ENCODE results near the gene TTC13.
A peak's percentile ranks its signal among the peaks of the same experiment; 100 is the strongest.

The TTC13 gene

DNA sequence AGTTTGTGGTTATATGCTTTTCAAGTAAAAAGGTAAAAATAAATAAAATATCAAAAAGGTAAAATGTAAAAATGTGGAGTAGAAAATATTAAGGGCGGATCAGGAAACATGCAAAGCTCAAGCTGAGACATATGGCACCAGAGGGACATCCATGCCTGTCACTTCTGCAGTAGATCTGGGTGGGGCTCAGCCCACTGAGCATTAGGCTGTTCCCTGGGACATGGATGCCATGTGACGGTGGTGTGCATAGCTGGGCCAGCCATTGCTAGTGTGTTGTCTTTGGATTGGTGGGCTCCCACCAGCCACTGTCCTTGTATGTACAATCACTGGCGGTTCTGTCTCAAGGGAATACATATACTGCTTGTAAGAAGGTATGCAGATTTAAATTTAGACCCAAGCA, 3.0 kb downstream of the TTC13 start:
- H3K4me3 ChIP-seq (ENCODE audit: low read depth, low read length) = no peak overlapping the region
- DNase-seq = no peak
- TF ChIP-seq, protein P1, sequence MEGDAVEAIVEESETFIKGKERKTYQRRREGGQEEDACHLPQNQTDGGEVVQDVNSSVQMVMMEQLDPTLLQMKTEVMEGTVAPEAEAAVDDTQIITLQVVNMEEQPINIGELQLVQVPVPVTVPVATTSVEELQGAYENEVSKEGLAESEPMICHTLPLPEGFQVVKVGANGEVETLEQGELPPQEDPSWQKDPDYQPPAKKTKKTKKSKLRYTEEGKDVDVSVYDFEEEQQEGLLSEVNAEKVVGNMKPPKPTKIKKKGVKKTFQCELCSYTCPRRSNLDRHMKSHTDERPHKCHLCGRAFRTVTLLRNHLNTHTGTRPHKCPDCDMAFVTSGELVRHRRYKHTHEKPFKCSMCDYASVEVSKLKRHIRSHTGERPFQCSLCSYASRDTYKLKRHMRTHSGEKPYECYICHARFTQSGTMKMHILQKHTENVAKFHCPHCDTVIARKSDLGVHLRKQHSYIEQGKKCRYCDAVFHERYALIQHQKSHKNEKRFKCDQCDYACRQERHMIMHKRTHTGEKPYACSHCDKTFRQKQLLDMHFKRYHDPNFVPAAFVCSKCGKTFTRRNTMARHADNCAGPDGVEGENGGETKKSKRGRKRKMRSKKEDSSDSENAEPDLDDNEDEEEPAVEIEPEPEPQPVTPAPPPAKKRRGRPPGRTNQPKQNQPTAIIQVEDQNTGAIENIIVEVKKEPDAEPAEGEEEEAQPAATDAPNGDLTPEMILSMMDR (IDR thresholded peaks at IDR 0.05; ENCODE audit: low read depth, low read length, missing control alignments) = no peak
- H3K27ac ChIP-seq = no peak overlapping the region
- in situ Hi-C loops (cut with HindIII; ENCODE audit: low pct_ligation_motif_present, low sequenced_read_pairs) = no loop called here
- H3K27me3 ChIP-seq (replicated peaks) = no peaks in the 10 kb centered on the region
- H3K36me3 ChIP-seq (replicated peaks) = no peaks in the 10 kb centered on the region

DNA sequence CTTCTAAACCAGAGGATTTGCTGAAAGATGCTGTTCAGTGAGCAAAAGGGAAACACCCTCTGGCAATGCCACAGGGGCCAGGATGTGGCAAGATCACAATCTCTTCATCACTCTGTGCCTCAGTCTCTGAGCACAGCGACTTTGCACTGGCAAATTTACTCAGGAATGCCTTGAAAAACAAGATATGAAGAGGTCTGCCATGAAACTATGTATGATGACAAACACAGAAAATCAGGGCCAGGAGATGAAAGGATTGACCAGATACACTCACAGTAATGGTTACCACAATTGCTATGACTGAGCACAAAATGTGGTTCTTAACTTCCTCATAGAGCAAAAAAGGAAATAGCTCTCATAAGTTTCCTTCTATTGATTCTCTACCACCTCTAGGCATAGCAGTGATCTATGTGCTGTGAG, 5.8 kb downstream of the TTC13 start:
- TF ChIP-seq, protein P1 (IDR thresholded peaks at IDR 0.05; ENCODE audit: low read depth, low read length, missing control alignments) = no peak
- in situ Hi-C loops (cut with HindIII; ENCODE audit: low pct_ligation_motif_present, low sequenced_read_pairs) = no loop called here
- Histone ChIP-seq H3K27ac (no peak overlapping the region), H3K27me3 (replicated peaks) (no peaks in the 10 kb centered on the region), H3K36me3 (replicated peaks) (no peaks in the 10 kb centered on the region), H3K4me3 (ENCODE audit: low read depth, low read length) (no peak overlapping the region)
- peak; percentile 5 for DNase-seq

DNA sequence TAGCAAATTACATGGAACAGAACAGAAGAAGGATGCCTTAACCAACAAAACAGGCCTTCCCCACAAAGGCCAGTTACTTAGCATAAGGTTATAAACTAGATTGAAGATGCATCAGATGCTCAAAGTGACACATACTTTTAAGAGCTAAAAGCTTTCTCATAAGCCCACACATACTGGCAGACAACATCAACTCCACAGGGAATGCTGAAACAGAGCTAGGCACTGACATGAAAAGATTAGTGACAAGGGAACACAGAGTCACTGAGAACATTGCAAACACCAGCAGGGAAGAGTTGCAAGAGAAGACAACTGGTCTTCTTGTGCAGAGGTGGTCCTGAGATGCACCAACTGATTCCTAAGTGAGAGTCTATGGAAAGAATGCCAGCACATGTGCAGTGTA, 6.9 kb downstream of the TTC13 start:
- H3K36me3 ChIP-seq (replicated peaks) = no peaks in the 10 kb centered on the region
- in situ Hi-C loops (cut with HindIII; ENCODE audit: low pct_ligation_motif_present, low sequenced_read_pairs) = no loop called here
- TF ChIP-seq, protein P1 (IDR thresholded peaks at IDR 0.05; ENCODE audit: low read depth, low read length, missing control alignments) = no peak
- no peak overlapping the region for H3K27ac ChIP-seq
- no peak overlapping the region for H3K4me3 ChIP-seq (ENCODE audit: low read depth, low read length)
- DNase-seq = no peak
- H3K27me3 ChIP-seq (replicated peaks) = no peaks in the 10 kb centered on the region

DNA sequence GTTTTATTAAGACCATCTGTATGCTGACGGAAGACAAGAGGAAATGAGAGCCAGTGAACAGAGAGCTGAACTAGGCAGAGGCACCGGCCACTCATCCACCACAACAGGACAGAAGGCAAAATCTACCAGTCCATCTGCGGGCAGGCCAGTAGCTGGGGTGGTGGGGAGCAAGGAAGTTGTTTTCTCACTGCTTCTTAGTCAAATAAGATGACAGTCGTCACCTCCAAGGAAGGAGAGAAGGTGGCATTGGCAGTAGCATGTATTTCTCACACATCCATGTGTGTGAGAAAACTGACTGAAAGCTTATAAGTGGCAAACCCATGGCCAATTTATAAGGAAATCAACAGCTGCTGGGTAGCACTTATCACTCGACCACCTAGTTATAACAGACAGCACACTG, 8.2 kb downstream of the TTC13 start:
- TF ChIP-seq, protein P1 (IDR thresholded peaks at IDR 0.05; ENCODE audit: low read depth, low read length, missing control alignments) = no peak
- H3K4me3 ChIP-seq (ENCODE audit: low read depth, low read length) = no peak overlapping the region
- in situ Hi-C loops (cut with HindIII; ENCODE audit: low pct_ligation_motif_present, low sequenced_read_pairs) = no loop called here
- DNase-seq = no peak
- H3K27me3 ChIP-seq (replicated peaks) = no peaks in the 10 kb centered on the region
- H3K27ac ChIP-seq = no peak overlapping the region
- H3K36me3 ChIP-seq (replicated peaks) = no peaks in the 10 kb centered on the region

DNA sequence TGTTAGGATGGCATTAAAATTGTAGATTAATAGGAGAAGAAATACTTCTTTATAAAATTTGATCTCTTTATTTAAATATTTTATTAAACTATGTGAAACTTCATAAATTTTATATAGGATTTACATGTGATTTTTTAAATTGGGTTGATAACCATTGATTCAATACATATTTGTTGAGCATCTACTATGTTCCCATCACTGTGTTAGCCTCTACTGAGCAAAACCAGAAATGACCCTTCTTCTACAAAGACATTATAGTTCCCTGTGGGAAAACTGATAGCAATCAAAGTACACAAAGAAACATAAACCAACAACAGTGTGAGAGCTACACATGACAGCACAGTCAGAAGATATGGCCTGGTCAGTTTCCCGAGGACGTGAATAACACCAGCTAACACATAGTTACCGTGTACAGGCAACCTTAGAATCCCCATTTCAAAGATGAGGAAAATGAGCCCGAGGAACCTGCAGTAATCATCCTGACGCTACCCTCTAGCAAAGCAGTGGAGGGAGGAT, 12.2 kb downstream of the TTC13 start:
- H3K27ac ChIP-seq = no peak overlapping the region
- H3K27me3 ChIP-seq (replicated peaks) = no peaks in the 10 kb centered on the region
- no peak for DNase-seq
- no peak overlapping the region for H3K4me3 ChIP-seq (ENCODE audit: low read depth, low read length)
- in situ Hi-C loops (cut with HindIII; ENCODE audit: low pct_ligation_motif_present, low sequenced_read_pairs) = no loop called here
- TF ChIP-seq, protein P1 (IDR thresholded peaks at IDR 0.05; ENCODE audit: low read depth, low read length, missing control alignments) = no peak
- no peaks in the 10 kb centered on the region for H3K36me3 ChIP-seq (replicated peaks)

DNA sequence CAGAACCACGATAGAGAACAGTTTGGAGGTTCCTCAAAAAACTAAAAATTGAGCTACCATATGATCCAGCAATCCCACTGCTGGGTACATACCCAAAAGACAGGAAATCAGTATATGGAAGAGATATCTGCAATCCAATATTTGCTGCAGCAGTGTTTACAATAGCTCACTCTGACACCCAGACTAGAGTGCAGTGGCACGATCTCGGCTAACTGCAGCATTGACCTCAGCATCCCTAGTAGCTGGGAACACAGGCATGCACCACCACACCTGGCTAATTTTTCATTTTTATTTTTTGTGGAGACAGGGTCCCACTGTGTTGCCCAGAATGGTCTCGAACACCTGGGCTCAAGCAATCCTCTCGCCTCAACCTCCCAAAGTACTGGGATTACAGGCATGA, 13.1 kb downstream of the TTC13 start:
- in situ Hi-C loops (cut with HindIII; ENCODE audit: low pct_ligation_motif_present, low sequenced_read_pairs) = no loop called here

More for the DNA sequence above, 13.1 kb downstream of the TTC13 start:
- H3K27ac ChIP-seq = no peak overlapping the region
- no peaks in the 10 kb centered on the region for H3K27me3 ChIP-seq (replicated peaks)
- no peak for DNase-seq
- TF ChIP-seq, protein P1 (IDR thresholded peaks at IDR 0.05; ENCODE audit: low read depth, low read length, missing control alignments) = no peak
- H3K4me3 ChIP-seq (ENCODE audit: low read depth, low read length) = no peak overlapping the region
- H3K36me3 ChIP-seq (replicated peaks) = no peaks in the 10 kb centered on the region

Measured in brain microvascular endothelial cell (primary cell).